ENCODE measurements around the gene PLXNC1. TPM values are rescaled to one million over a fixed set of nuclear protein-coding genes. Genes with fewer than 3 reads are reported as not detected.

The PLXNC1 gene
- total and polyA plus RNA-seq, 2 of the 8 experiments (the other 6 are each of a cell fraction or from before 2014, with no cell fraction given), result 0.83 to 2.0 TPM

- no peak for DNase-seq (ENCODE audit: low read depth in 1 of 2, low spot score in 2 of 2)
- Histone ChIP-seq H3K23ac (ENCODE audit: insufficient read length) (no peak overlapping the region), H3K79me2 (ENCODE audit: control insufficient read depth in 1 of 2, insufficient read depth in 2 of 2, low read length in 2 of 2) (no peaks in the 10 kb centered on the region), H3K9ac (replicated peaks in 1 of 4; ENCODE audit: extremely low read depth in 1 of 4, low read depth in 3 of 4, low read length in 3 of 4) (no peak overlapping the region), H4K8ac (ENCODE audit: extremely low read depth, insufficient read depth, low read length) (no peak overlapping the region), H3K4ac (replicated peaks; ENCODE audit: insufficient read length, low read depth, low read length) (no peak overlapping the region), H3K9me3 (ENCODE audit: insufficient read depth in 2 of 2, low read depth in 1 of 2, low read length in 1 of 2) (no peaks in the 10 kb centered on the region), H3K4me2 (ENCODE audit: insufficient read depth in 1 of 2, low read depth in 2 of 2, low read length in 2 of 2) (no peak overlapping the region), H3K14ac (ENCODE audit: insufficient read length) (no peak overlapping the region), H4K5ac (ENCODE audit: insufficient read length, low read depth, low read length) (no peak overlapping the region), H4K20me1 (replicated peaks in 1 of 2; ENCODE audit: control insufficient read depth in 1 of 2, insufficient read depth in 2 of 2, low read length in 2 of 2) (no peaks in the 10 kb centered on the region), H3K56ac (replicated peaks; ENCODE audit: insufficient read length, low read depth, low read length) (no peak overlapping the region), H3K27ac (ENCODE audit: low read depth, low read length) (no peak overlapping the region), H2AK5ac (ENCODE audit: low read depth, low read length) (no peak overlapping the region), H3K27me3 (replicated peaks in 1 of 4; ENCODE audit: control insufficient read depth in 3 of 4, extremely low read depth in 1 of 4, insufficient read depth in 3 of 4, low read length in 3 of 4) (no peaks in the 10 kb centered on the region), H3K4me1 (replicated peaks in 1 of 4; ENCODE audit: control insufficient read depth in 3 of 4, insufficient read depth in 4 of 4, low read length in 3 of 4) (peaks cover 0 to 15% (median 9%) of the 10 kb centered on the region in 4 experiments; a peak in 6 of 7 replicates), H3K79me1 (ENCODE audit: low read depth, low read length) (no peaks in the 10 kb centered on the region), H2BK20ac (ENCODE audit: low read length) (no peak overlapping the region), H2BK12ac (ENCODE audit: low read depth, low read length) (no peak overlapping the region), H4K91ac (replicated peaks; ENCODE audit: insufficient read length, low read length) (no peak overlapping the region), H3K18ac (ENCODE audit: extremely low read depth, low read length) (no peak overlapping the region), H3K4me3 (ENCODE audit: extremely low read depth in 1 of 4, insufficient read depth in 2 of 4, low read depth in 3 of 4, low read length in 4 of 4) (no peak overlapping the region), H3K36me3 (ENCODE audit: control insufficient read depth in 2 of 4, insufficient read depth in 4 of 4, low read length in 3 of 4) (peaks cover 0 to 3% (median 0%) of the 10 kb centered on the region in 4 experiments; a peak in 3 of 8 replicates), H3K23me2 (ENCODE audit: low read depth, low read length) (no peaks in the 10 kb centered on the region), H2BK120ac (replicated peaks; ENCODE audit: low read depth, low read length) (no peak overlapping the region), H2BK15ac (ENCODE audit: low read length) (no peak overlapping the region), H2AFZ (ENCODE audit: low read length) (no peak overlapping the region), H2BK5ac (ENCODE audit: low read depth, low read length) (no peak overlapping the region)
- WGBS, 2 experiments (ENCODE audit: extremely low coverage in 1 of 2, insufficient coverage in 1 of 2, insufficient read length in 1 of 2, insufficient replicate concordance in 2 of 2, low coverage in 1 of 2, low lambda C conversion rate in 2 of 2, missing lambda C conversion rate in 1 of 2), result 96% methylated on average over 2 of the region's 2 CpGs; no CpG with 5 or more reads in 1 of the 2 experiments
- POLR2A ChIA-PET (ENCODE audit: partially characterized antibody), result interaction anchor here (0.6 to 1.4 kb wide), 4 partner anchors 11 to 224 kb away, joined by 3 to 4 read pairs (median 4); no protein-coding TSS in a partner anchor
- FAIRE-seq, result no peak
- CTCF ChIA-PET (ENCODE audit: partially characterized antibody), result interaction anchor here (0.8 to 0.9 kb wide), 2 partner anchors 13 to 16 kb away, joined by 3 to 4 read pairs; no protein-coding TSS in a partner anchor
- no peak for TF ChIP-seq POU5F1 (IDR thresholded peaks at IDR 0.05; ENCODE audit: low read depth, low read length)
- no peak for TF ChIP-seq TEAD4 (IDR thresholded peaks at IDR 0.05; ENCODE audit: low read depth, low read length)
- TF ChIP-seq ASH2L (IDR thresholded peaks at IDR 0.05; ENCODE audit: low read length), result no peak
- no peak for TF ChIP-seq USF2 (IDR thresholded peaks at IDR 0.05; ENCODE audit: low read length)
- no peak for TF ChIP-seq MAFK (IDR thresholded peaks at IDR 0.05; ENCODE audit: low read depth, low read length)
- TF ChIP-seq NANOG (IDR thresholded peaks at IDR 0.05; ENCODE audit: insufficient read depth, low read depth, low read length, poor library complexity, severe bottlenecking), result no peak
- no peak for TF ChIP-seq JUN (IDR thresholded peaks at IDR 0.05; ENCODE audit: low read depth, low read length)
- TF ChIP-seq CBX5 (IDR thresholded peaks at IDR 0.05; ENCODE audit: low read depth, low read length), result no peak
- no peak for TF ChIP-seq RFX5 (IDR thresholded peaks at IDR 0.05; ENCODE audit: borderline replicate concordance, low read depth, low read length)
- TF ChIP-seq ATF3 (IDR thresholded peaks at IDR 0.05; ENCODE audit: insufficient read depth, low read depth, low read length), result no peak
- no peak for TF ChIP-seq TAF7 (optimal IDR thresholded peaks at IDR 0.05; ENCODE audit: borderline replicate concordance, low read depth, low read length)
- no peak for TF ChIP-seq KDM1A (IDR thresholded peaks at IDR 0.05; ENCODE audit: borderline replicate concordance, low read length)
- TF ChIP-seq SIRT6 (IDR thresholded peaks at IDR 0.05; ENCODE audit: low read length), result no peak
These were observed 136.5 kb downstream of the PLXNC1 start for GRCh38 chr12:94284859-94285258.
